GM18519 (cell line): ENCODE results near the gene CYP2R1.

Source experiments
- ATAC-seq: cut with Tn5 transposase; IDR thresholded peaks from one replicate; pipeline ENCODE4 v1.9.1; 2021; ENCODE audit warnings: mild to moderate bottlenecking, moderate library complexity; ENCODE audit not compliant: unreplicated experiment, low FRiP score

The CYP2R1 gene

DNA sequence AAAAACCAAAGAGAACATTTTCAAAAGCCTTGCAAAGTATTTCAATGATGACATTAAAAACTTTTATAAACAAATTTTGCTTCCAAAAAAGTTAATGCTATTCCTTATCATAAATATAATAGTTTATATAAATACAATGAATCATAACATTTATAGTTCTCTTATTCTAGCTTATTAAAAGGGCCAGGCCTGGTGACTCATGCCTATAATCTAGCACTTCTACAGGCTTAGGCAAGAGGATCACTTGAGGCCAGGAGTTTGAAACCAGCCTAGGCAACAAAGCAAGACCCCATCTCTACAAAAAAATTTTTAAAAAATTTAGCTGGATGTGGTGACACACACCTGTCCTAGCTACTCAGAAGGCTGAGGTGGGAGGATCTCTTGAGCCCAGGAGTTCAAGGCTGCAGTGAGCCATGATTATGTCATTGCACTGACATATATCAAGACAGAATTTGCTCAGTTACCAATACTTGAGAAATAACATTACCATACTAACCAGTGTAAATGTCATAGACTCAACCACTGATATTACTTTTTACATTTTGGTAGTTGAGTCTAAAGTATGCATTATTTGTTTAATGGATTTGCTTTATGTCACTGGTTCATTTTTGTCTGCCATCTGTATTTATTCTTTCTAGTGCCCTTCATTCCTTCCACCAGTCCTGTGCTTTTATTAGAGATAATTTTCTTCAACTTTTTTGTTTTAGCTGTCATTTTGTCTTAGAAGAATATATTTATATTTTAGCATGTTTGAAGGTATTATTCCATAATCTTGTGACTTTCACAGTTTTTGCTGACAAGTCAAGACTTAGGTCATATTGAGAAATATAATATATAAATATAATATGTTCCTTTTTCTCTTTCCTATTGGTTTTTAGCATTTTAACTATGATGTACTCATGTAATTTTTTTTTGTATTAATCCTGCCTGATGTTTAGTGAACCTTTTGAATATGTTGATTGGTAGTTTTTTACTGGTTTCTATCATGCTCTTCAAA lies 56.2 kb downstream of the CYP2R1 start:
- ATAC-seq, result no peak
